Stimulated activated CD8-positive, alpha-beta memory T cell treated with anti-CD3 and anti-CD28 coated beads, Interleukin-4, amount 100 ng/mL, for 1 hour (primary cell): ENCODE measurements around the gene MFSD6.
"Not testable (repeated sequence)": the region's sequence is repeated elsewhere in the genome, so short reads cannot be mapped to it uniquely, and the experiment has no call there.

Experiments
- DNase-seq, 2 donors: peaks; one replicate each; pipeline ENCODE4 v3.0.0-alpha.2; 2020; ENCODE audit warnings: low read depth in 2 of 2, low spot score in 1 of 2

The MFSD6 gene

DNA sequence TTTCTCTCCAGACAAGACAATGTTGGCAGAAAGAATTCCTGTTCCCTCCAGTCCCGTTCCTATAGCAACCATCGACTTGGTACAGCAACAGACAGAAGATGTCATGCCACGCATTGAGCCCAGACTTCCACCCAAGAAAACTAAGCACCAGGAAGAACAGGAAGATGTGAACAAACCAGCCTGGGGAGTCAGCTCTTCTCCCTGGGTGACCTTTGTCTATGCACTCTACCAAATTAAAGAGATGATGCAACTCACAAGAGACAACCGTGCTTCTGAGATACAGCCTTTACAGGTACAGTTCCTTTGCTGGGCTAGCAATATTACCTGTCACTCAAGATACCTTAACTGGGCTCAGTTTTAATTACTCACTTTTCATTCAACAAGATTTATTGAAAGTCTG is 89.3 kb downstream of the MFSD6 start:
- DNase-seq = no peak

DNA sequence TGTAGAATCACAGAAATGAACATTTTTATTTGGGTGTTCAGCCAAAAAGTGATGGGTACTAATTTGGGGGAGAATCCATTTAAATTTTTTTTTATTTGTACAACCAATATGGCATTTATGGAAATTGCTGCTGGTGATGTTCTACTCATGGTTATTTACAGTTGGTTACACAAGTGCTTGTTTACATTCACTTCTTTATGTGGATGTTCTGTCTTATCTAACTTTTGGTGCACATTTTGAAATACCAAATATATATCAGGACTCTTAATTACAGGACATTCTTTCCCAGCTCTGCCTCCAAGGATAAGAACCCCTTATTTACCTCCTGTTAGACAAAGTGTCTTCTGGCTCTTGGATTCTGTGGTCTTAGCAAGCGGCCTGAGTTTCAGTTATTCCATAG is 91.1 kb downstream of the MFSD6 start:
- DNase-seq = no peak

DNA sequence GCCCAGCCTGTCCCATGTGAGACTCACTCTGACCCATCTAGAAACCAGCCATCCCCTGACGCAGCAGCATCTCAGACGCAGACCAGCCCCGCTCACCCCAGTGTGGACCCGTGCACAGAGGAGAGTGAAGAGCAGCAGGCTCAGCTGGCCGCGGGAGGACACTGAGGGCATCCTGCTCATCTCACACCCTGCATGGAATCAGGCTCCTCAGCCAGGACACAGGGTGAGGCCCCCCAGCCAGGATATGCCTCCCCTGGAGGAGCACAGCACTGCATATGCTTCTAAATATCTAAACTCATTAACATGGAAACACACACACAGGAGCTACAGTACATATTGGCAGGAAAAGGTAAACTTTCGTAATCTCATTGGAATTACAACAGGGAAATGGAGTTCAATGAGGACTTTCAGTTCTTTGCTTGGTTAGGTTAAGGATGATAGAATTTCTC is 91.9 kb downstream of the MFSD6 start:
- no peak for DNase-seq

DNA sequence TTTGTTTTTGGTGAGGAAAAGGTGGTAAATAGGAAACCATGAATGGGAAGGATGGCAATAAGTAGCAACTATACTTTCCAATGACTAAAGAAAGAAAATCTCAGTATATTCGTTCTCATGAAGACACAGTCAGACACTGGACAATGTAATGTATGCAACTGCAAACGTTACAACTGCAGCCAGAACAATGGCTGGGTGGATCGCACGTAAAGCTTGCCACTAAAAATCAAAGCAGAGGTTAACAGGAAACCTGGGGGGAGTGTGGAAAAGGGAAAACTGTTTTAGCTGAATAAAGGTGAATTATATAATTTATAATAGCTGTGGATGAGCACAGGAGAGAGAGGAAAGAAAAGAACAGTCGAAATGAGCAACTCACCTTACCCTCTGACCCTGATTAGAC is 93.1 kb downstream of the MFSD6 start:
- no peak for DNase-seq

- DNase-seq = no peak
These were observed 93.7 kb downstream of the MFSD6 start for GRCh38 chr2:190501702-190502407.

GRCh38 chr2:190503088-190503487 is 94.9 kb downstream of the MFSD6 start:
- no peak for DNase-seq

GRCh38 chr2:190504912-190505311 is 96.8 kb downstream of the MFSD6 start:
- no peak for DNase-seq

DNA sequence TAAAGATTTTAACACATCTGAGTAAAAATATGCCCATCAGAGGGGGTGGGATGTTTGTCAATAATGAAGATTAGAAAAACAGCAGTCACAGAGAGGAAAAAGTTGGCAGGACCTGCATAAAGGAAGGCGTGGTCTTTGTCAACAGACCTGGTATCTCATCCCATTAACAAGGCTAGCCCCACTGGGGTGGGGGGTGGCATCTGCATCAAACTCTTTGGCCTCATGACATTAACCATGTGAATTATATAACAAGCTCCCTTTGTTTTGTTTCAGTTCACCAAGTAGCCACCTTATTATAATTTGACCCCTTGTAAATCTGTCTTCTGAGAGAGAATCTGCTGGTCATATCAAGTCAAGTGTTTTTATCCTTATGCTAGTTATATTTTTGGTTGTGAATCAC is 97.5 kb downstream of the MFSD6 start:
- DNase-seq = no peak

GRCh38 chr2:190506666-190507065 is 98.5 kb downstream of the MFSD6 start:
- no peak for DNase-seq

DNA sequence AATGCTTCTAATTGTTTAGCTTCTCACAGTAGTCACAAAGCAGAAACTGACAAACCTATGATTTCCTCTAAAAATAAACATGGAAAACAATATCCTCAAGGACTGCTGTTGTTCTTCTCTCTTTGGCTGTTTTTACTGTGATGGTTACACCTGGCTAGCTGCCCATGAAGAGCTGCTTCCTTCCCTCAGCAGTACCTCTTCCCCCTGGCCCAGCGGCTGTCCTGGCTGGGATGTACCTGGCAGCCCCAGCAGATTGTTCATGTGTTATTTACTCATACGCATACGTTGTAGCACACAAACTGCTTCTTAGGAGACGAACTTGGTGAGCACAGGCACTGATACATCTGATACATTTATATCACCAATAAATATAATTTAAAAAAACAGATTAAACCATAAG is 99.0 kb downstream of the MFSD6 start:
- DNase-seq = no peak

GRCh38 chr2:190509895-190510294 is 101.7 kb downstream of the MFSD6 start:
- not testable (repeated sequence) for DNase-seq

- no peak for DNase-seq
These were observed 102.9 kb downstream of the MFSD6 start for GRCh38 chr2:190511104-190511503.

GRCh38 chr2:190512539-190513095 is 104.5 kb downstream of the MFSD6 start:
- no peak for DNase-seq

DNA sequence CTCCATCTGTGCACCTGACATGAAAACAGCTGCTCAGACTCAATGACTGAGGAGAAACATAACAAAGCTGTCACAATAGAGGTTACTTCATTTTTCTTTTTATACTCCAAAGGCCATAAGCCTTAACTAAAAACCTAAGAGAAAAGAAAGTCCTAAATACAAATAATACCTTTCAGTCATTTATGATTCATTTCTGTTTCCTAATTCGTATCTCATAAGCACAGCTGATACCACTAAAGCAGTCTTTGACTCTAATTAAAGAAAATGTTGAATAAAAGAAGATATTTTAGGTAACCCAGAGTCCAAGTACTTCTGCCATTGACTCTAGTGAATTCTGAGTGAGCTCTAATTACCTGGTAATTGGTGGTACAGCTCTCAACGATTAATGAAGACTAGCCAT is 105.7 kb downstream of the MFSD6 start:
- DNase-seq = no peak

DNA sequence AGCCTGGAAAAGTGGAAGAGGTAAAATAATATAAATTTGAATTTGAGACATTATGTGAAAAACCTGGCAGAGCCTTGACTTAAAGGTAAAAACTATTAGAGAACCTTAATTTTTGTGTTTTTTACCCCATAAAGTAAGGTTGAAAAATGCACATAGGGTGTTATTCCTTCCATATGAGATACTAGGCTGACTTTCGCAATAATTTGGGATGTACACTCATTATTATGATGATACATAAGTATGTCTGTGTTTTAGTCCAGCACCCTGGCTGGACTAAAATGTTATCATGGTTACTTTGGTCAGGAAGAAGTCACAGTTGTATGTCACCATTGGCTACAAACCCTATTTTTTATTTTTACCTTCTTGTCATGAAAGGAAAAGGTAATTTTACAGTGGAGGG is 106.5 kb downstream of the MFSD6 start:
- no peak for DNase-seq

DNA sequence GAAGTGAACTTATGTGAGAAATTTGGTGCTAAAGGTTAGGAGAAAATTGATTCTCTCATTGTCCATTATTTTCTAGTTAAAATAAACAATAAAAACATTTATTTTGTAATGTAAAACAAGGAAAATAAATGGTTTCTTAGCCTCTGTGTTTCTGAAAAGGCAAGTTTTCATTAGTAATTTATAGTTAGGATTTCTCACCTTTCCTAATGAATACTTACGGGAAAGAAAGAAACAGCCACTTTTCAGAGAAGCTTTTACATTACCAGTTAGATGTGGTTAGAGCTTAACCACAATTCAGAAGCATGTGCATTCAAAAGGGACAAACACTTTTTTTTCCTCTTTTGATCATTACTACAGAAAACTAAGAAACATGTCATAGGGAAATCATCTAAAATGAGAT is 107.5 kb downstream of the MFSD6 start:
- no peak for DNase-seq

GRCh38 chr2:190517468-190517867 is 109.3 kb downstream of the MFSD6 start:
- no peak for DNase-seq

- no peak for DNase-seq
These were observed 112.0 kb downstream of the MFSD6 start for GRCh38 chr2:190519975-190520767.

- no peak for DNase-seq
These were observed 116.8 kb downstream of the MFSD6 start for GRCh38 chr2:190524928-190525327.

DNA sequence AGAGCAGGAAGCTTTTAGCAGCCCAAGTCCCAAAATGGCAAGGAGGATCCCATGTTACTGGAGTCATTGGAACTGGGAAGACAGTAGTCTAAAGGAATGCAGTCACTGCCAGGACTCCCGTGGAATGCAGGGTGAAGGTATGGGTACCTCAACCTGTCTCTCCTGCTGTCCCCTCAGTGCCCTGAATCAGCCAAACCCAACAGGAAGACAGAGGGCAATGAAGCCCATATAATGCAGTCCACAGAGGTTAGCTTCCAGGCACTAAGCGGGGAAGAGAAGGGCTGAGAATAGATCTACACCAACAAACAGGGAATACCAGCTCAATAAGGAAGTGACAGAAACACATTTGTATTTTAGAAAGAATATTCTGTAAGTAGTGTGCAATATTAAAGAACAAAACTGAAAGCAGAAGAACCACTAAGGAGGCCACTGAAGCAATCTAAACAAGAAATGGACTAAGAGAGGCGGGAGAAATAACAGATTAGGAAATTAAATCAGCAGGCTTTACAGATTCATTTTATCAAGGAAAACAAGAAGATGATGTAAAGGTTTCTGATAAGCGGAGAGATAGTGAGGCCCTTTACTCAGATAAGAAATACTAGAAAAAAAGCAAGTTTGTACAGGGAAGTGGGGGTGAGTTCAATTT is 118.1 kb downstream of the MFSD6 start:
- DNase-seq = no peak

DNA sequence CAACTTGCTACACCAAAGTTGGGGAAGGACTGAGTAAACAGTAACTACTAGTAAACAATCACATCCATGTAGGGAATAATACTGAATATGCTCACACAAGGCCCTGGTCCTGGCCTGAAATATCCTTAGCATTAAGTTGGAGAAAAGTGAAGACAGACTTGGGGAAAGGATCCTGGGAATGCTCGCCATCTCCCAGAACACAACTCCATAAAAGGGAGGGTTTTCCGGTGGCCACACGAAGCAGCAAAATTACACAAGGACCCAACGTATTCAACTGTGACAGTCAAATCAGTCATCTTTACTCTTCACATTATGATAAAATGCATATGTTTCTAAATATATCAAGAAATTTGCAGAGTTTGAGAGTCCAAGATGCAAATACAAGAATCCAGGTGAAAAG is 119.1 kb downstream of the MFSD6 start:
- no peak for DNase-seq

DNA sequence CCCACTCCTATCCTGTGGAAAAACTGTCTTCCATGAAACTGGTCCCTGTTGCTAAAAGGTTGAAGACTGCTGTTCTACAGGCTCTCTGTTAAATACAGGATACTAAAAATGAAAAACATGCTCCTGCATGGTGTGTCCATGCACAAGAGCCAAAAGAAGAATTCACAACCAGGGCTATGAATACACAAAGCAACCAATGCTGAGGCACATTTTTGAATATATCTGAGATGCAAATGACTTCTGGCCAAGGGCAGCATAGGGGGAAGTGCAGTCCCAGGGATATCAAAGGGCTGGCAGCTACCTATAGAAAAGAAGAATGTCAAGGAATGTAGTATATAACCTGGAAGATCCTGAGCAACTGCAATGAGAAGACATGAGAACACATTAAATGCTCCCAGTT is 119.8 kb downstream of the MFSD6 start:
- DNase-seq = no peak
